GM18951 (cell line): ENCODE results near the gene PLEKHB2.

Experiments
- POLR2A ChIP-seq: IDR thresholded peaks from 4 replicates; pipeline ENCODE4 v1.6.1; 2011; ENCODE audit warnings: mild to moderate bottlenecking; ENCODE audit not compliant: insufficient read length, insufficient read depth; ENCODE audit errors: extremely low read depth
- in situ Hi-C: fragments of 300-500 bp; cut with MboI; formaldehyde crosslinking; loops from one replicate; pipeline ENCODE4 v1.12.0; 2022; ENCODE audit warnings: low sequenced_read_pairs, mixed read lengths, inconsistent platforms; ENCODE audit not compliant: unreplicated experiment

The PLEKHB2 gene

DNA sequence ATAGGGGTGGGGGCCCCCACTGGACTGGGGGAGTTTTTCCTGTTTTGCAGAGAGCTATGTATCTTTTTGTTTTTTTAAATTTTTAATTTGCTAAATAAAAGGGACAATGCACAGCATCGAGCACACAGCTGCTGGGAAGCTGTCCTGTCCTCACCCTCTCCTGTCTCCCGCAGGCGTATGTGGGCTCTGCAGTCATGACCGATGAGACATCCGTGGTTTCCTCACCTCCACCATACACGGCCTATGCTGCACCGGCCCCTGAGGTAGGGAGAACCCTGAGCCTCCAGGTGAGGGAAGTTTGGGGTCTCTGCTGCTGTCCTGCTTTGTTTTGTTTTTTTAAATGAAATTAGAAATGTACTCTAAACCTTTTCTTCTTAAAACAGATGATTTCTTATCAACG is 27.6 kb downstream of the PLEKHB2 start:
- no peak for TF ChIP-seq POLR2A
- in situ Hi-C loops: no loop called here

DNA sequence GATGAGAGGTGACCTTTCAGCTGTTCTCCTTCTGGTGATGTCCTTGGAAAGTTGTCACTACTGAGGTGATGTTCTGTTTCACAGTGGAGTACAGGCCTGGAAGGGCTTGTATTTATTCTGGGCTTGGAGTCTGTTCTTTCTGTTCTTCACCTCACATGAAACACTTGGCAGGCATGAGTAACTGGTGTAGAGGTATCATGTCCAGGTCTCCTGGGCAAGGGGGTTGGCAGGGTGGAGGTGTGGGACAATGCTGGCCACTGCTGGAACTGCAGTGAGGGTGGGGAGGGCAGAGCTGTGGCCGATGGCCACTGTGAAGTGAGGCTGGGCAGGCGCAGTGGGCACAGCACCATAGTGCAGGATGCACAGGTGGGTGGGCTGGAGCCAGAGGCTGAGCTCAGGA is 35.4 kb downstream of the PLEKHB2 start:
- no peak for TF ChIP-seq POLR2A
- in situ Hi-C loops: no loop called here

DNA sequence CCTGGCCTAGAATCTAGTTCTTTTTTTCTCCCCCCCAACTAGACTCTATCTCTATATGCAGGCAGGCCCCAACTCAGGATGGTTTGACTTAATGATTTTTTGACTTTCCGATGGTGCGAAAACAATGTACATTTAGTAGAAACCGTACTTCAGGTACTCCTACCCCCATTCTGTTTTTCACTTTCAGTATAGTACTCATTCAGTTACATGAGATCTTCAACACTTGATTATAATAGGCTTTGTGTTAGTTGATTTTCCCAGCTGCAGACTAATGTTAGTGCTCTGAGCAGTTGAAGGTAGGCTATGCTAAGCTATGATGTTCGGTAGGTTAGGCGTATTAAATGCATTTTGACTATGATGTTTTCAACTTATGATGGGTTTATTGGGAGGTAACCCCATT is 37.7 kb downstream of the PLEKHB2 start:
- in situ Hi-C loops: no loop called here
- no peak for TF ChIP-seq POLR2A

DNA sequence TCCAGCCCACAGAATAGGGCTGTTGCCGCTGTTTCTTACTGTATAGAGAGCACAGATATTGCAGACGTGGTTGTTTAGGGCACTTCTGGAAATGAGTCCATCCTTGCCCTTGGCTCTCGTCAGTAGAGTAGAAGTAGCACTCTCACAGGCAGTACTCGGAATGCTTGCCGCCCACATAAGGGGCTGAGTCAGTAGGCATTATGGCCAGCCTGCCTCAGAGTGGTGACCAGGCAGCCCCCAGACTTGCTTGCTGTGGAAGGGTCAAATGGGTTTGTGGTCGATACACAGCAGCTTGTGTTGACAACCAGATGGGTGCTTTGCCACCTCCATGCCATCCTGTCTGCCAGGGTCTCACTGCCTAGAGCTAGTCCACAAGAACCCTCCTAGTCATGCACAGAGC is 38.7 kb downstream of the PLEKHB2 start:
- in situ Hi-C loops: no loop called here
- TF ChIP-seq POLR2A: no peak

DNA sequence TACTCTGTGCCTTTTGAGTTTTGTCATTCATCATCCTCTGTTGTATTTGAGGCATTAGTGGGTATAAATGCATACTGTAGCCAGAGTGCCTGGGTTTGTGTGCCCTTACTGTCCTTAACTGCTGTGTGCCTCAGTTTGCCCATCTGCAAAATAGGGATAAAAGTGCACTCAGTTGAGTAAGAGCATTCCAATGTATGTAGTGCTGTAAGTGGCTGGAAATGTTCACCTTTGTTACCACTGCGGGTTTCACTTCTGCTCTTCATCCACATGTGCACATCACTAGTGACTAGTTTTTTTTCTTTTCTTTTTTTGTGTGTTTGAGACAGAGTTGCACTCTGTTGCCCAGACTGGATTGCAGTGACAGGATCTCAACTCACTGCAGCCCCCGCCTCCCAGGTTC is 39.9 kb downstream of the PLEKHB2 start:
- in situ Hi-C loops: no loop called here
- TF ChIP-seq POLR2A: no peak

DNA sequence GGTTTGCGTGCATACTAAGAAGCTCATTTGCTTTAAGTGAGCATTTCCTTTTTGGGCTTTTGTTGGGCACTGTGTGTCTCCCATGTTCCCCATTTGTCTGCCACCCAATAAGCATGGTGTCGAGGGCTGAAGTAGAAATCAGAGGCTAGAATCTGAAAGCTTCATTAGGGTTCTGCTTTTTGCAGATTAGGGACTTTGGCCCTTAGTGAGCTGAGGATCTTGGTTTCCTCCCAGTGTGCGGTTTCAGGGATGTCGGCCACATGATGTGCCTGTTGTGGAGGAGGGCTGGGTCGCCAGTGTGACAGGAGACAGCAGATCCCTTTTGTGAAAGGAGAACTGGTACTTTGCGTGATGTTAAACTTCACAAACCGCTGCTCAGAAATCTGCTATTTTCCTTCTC is 41.1 kb downstream of the PLEKHB2 start:
- in situ Hi-C loops: no loop called here
- no peak for TF ChIP-seq POLR2A

DNA sequence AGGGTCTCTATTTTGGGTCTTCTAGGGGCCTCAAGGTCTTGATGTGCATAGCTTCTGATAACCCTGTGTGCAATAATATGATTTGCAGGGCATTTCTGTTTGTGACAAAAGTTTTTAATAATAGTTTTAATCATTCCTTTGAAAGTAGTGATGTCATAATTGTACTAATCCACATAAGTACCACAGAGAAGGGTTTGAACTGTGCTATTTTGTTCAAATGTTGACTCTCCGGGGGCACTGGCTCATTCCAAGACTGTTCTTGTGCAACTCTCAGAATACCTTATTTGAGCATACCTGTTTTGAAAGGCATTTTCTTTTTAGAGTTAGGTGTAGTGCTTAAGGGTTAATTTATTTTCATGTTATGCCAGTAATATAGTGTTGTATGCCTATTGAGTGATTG is 41.6 kb downstream of the PLEKHB2 start:
- in situ Hi-C loops: no loop called here
- TF ChIP-seq POLR2A: no peak

DNA sequence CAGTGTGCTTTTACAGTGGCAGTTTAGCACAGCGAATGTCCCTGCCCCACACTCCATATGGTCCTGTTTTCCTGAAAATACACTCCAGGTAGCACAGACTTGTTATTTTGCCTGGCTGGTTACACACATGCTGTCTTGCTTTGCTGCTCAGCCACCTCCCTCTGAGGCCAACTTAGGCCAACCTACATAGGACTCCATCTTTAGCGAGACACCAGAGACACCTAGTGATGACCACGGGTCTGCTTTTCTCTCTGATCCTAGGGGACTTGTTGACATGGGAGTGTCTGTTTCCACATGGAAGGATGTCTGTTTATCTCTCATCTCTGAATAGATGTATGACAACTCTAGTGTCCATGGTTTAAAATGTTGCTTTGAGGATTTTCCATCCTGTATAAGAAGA is 43.3 kb downstream of the PLEKHB2 start:
- in situ Hi-C loops: no loop called here
- no peak for TF ChIP-seq POLR2A

DNA sequence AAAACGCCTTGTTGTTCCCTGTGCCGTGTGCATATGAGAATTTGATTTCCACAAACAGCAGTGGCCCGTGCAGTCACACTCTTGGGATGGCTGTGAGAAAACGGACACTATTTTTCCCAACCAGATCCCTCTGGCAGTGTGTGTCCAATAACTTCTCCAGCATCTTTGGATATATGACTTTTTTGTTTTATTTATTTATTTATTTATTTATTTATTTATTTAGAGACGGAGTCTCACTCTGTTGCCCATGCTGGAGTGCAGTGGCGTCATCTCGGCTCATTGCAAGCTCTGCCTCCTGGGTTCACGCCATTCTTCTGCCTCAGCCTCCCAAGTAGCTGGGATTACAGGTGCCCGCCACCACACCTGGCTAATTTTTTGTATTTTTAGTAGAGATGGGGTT is 45.0 kb downstream of the PLEKHB2 start:
- in situ Hi-C loops: loop anchor here (25.0 kb wide), 2 partner anchors 162 to 512 kb away; no protein-coding TSS in a partner anchor

DNA sequence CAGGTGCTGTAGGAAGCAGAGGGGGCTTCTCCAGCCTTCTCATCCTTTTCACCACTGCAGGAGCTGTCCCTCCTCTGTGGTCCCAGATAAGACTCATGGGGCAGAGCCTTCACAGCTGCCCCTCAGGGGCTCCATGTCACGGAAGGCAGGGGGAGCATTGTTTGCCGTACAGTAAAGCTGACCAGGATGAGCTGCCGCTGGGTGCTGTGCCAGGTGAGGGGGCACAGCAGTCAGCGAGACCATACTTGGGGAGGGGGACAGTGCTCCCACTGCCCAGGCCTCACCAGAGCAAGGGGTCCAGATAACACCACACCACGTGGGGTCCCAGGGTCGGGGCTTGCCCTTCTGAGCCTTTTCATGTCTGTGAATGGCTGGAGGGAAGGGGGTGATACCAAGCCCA is 46.3 kb downstream of the PLEKHB2 start:
- no peak for TF ChIP-seq POLR2A
- in situ Hi-C loops: loop anchor here (25.0 kb wide), 2 partner anchors 161 to 511 kb away; no protein-coding TSS in a partner anchor

DNA sequence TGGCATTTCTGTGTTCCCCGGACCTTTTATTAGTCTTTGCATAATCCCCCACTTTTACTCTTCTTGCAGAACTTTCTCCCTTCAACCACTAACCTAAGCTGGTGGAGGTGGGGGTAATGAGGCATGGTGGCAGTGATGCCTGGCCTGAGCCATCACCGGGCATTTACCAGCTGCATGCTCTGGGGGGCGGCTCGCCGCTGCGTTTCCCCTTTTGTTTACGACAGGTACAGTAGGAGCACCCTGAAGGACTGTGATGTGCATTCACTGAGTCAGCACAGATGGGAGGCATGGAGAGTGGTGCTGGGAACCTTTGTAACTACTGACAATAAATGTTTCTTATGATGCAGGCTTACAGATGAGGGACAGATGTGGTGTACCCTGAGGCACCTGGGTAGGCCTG is 46.9 kb downstream of the PLEKHB2 start:
- in situ Hi-C loops: loop anchor here (25.0 kb wide), 2 partner anchors 160 to 510 kb away; no protein-coding TSS in a partner anchor
- no peak for TF ChIP-seq POLR2A

DNA sequence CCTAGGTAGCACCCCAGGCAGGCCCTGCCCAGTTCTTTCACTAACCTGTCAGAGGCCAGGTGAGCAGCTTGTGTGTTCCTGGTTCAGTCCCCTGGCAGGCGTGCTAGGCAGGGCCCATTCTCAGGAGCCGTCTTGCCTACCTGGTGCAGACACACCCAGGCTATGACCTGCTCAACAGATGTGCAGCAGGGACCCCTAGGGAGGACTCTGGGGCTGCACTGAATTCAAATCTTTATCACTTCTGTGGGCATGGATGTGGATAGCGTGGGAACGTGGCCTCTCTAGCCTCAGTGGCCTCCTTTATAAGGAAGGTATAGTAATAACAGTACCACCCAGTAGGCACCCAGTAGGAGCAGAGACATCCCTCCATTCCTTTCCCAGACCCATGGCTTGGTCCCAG is 48.4 kb downstream of the PLEKHB2 start:
- in situ Hi-C loops: loop anchor here (25.0 kb wide), 2 partner anchors 159 to 509 kb away; no protein-coding TSS in a partner anchor

DNA sequence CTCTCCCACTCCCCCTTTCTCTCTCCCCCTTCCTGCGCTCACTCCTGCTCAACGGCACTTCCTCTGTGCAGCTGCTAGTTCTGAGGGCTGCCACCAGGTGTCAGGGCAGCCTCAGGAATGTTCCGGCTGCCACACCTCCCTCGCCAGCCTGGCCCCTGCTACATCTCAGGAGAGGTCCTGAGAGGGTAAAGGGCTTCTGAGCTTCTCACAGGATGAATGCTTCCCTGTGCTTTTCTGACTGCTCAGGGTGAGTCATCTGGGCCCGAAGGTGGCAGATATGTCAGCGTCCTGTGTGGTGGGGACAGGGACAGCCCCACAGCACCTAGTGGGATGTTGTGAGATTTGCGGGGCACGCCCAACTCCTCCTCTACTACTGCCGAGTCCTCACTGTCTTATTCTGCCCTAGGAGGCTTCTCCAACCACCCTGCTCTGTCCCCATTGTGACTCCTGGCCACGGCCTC is 49.0 kb downstream of the PLEKHB2 start:
- no peak for TF ChIP-seq POLR2A
- in situ Hi-C loops: loop anchor here (25.0 kb wide), 2 partner anchors 158 to 508 kb away; no protein-coding TSS in a partner anchor

More for the DNA sequence above, 48.4 kb downstream of the PLEKHB2 start:
- TF ChIP-seq POLR2A: no peak

DNA sequence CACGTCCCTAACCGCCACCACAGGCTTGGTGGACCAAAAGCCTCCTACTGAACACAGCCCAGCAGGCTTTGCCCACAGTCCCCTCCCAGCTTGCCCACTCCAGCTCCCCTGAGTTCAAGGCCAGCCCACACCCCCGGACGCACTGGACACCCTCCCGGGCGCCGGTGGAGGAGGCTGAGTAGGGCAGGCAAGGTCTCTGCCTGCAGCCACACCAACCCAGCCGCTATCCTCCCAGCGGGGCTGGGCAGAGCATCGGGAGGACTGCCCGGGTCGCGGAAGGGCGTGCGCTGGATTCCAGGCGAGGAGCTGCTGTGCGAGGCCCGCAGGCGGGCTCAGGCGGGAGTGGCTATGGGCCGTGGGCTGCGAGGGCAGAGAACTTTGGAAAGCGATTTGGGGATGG is 49.5 kb downstream of the PLEKHB2 start:
- in situ Hi-C loops: loop anchor here (25.0 kb wide), 2 partner anchors 158 to 508 kb away; no protein-coding TSS in a partner anchor

DNA sequence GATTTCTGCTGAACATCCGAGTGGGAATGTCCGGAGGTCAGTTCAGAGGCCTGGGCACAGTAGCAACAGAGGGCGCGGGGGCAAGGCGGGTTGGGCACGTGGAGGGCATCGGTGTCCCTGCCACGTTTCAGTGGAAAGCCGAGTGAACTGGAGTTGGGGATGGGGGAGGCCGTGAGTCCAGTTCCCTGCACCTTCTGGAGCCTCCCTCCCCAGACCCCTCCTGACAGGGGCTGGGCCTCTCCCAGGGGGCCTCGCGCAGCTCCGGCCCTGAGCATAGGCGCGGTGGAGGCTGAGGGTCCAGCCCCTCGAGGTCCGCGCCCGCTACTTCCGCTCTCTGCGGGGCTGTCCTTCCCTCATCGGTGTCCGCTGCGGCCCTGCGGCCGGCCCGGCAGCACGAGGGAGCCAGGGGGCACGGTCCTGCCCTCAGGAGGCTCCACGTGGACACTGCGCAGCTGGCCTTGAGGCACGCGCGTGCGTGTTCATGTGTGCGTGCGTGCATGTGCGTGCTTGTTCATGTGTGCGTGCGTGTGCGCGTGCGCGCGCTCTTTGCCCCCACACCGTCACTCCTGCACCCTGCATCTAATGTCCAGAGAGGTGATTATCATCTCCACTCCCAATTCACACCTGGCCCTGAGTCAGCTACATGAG is 50.2 kb downstream of the PLEKHB2 start:
- in situ Hi-C loops: loop anchor here (25.0 kb wide), 2 partner anchors 157 to 507 kb away; no protein-coding TSS in a partner anchor
- TF ChIP-seq POLR2A: no peak

More for the DNA sequence above, 49.5 kb downstream of the PLEKHB2 start:
- no peak for TF ChIP-seq POLR2A
